Choroid plexus epithelial cell (primary cell): ENCODE measurements around the gene MYO5C.

Source experiments
- DNase-seq: peaks from one replicate; pipeline ENCODE4 v3.0.0-alpha.2; 2010; ENCODE audit warnings: low read depth
- H3K4me3 ChIP-seq: 2 replicates; pipeline ENCODE4 v1.5.1; 2011; ENCODE audit warnings: low read depth, mild to moderate bottlenecking, control low read depth, low read length, moderate library complexity
- CTCF ChIP-seq: conservative IDR thresholded peaks from 2 replicates; pipeline ENCODE4 v1.5.1; 2011; ENCODE audit warnings: low read depth, mild to moderate bottlenecking, control low read depth, inconsistent platforms, low read length, moderate library complexity

The MYO5C gene

DNA sequence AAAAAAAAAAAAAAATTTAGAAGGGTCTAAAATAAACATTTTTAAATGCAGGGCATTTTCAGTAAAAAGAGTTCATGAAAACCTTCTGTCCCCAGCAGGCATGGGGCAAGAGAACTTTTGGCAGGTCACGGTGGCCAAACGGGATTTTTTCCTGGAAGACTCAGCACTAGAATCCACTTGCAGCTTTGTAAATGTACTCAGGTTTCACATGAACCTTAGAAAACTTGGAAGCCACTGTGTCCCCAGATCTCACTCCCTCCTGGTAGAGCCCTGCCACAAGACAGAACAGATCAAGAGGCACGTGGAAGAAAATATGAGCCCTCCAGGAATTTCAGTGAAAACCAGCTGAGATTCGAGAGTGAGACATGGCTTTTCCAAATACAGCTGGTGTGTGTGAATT is 102.3 kb downstream of the MYO5C start:
- no peak for DNase-seq
- TF ChIP-seq CTCF = no peak
- no peak overlapping the region for H3K4me3 ChIP-seq

DNA sequence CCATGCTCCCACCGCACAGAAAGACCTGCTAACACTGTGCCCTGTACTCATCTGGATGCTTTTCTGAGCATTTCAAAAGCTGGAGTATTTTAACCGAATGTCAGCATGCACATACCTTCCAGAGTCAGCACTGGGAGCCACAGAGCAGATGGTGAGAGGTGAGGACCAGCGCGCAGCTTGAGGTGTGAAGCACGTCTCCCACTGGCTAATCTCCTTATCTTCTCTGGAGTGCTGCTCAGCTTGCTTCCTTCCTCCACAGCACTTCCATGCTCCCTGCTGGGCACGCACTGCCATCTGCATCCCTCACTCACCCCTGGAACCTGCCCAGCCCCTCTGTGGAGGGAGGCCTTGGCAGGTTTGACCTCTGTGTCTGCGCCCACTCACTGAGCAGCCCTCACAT is 104.4 kb downstream of the MYO5C start, which contains the start of gene GNB5:
Gene GNB5, minus strand, starts transcription at position 186 of the 400 bp plus-strand sequence. CDS start 6,716 bp downstream, outside the sequence.
- TF ChIP-seq CTCF = no peak
- no peak for DNase-seq
- H3K4me3 ChIP-seq = no peak within 1 kb of the TSS

DNA sequence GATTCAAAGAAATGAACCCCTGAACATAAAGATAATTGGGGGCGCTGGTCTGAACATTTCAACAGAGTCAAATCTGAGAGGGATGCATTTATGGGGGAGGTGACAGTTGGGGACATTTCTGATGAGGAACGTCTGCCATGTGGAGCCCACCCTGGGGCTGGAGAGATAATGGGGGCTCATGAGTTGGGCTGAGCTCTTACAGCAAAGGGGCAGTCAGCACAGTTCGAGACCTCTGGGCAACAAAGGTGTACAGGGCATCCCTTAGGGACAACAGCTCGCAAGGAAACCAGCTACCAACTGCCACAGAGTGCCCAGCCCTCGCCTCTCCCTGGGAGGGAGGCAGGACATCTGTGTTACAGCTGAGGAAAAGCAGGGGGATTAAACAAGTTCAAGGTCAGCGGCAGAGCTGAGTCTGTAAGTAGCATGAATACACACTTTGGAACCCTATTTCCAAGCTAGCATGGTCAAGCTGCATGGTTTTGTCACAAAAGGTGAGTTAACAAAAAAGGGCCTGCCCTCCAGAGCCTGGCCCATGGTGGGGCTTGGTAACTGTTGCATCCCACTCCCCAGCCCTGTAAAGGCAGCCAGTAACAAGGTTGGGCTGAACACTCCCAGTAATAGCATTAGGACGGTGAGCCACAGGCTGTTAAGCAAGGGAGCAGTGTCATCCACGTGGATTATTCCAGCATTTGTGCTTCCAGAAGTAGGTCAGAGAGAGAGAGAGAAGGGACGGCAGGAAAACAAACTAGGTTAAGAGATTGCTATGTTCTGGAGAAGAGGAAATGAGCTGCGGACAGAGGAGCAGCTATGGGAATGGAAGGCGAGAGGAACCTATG is 108.7 kb downstream of the MYO5C start:
- TF ChIP-seq CTCF = no peak
- DNase-seq = no peak
- H3K4me3 ChIP-seq = no peak overlapping the region

- TF ChIP-seq CTCF = no peak
- no peak overlapping the region for H3K4me3 ChIP-seq
- no peak for DNase-seq
Measured at GRCh38 chr15:52185151-52185561, 110.4 kb downstream of the MYO5C start.

- no peak for DNase-seq
- TF ChIP-seq CTCF = no peak
- no peak overlapping the region for H3K4me3 ChIP-seq
Measured at GRCh38 chr15:52184721-52185120, 110.9 kb downstream of the MYO5C start.

DNA sequence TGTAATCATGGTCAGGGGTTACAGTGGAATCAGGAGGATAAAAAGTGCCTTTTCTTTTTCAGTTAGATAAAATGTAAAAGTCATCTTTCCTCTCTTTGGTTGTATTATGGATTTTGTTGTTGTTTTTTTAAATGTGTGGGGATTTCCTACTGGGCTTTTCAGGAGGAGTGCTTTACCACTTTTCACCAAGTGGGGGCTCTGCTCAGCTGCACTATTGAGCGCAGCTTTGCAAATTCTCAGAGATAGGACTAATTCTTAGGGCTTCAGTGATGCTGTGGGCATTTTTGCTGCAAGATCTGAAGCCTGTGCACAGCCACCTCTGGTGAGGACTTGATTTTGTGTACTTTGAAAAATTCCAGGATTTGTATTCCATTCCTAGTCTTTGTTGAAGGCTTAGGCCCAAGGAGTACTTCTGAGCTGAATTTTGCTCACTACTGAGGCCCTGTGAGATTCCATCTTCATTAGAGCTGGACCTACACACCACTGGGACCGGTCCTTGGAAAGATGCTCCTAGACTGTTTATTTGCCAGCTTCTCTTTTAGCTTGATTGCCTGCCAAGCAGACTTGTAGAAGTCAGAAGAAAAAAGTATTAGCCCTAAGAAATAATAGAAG is 111.9 kb downstream of the MYO5C start:
- peak; percentile 66 for DNase-seq
- peak; percentile 81 for TF ChIP-seq CTCF
- H3K4me3 ChIP-seq = no peak overlapping the region
